Erythroblast (primary cell): Measurements from ENCODE around the gene MYBPH.

Experiments used
- GATA1 ChIP-seq: IDR thresholded peaks from 2 replicates; pipeline ENCODE4 v1.6.1; 2011; ENCODE audit warnings: low read depth, mild to moderate bottlenecking, control low read depth, low read length, moderate library complexity
- POLR2A ChIP-seq: IDR thresholded peaks from 2 replicates; pipeline ENCODE4 v1.6.1; 2011; ENCODE audit warnings: mild to moderate bottlenecking, low read length

DNA sequence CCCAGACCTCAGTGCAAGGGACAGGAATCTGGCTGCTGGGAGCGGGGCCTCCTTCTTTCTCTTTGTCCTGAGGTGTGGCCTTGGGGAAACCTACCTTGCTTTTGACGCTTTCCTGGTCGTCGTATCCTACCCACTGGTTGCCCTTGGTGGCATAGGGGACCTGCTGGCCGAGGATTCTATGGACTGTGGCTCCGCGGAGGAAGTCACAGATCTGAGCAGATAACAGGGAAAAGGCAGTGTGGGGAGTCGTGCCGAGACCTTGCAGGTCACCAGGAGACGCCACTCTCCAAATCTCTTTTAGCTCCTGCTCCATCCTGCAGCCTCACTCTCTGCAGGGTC is 4.0 kb upstream of the MYBPH start:
- TF ChIP-seq POLR2A = no peak
- TF ChIP-seq GATA1 = no peak
